ENCODE measurements around the gene CDC25A. TPM values are rescaled to one million over a fixed set of nuclear protein-coding genes. Genes with fewer than 3 reads are reported as not detected.

Gene CDC25A
- total RNA-seq, 2 experiments from 2014 or later, result 30.3 to 31.3 TPM

DNA sequence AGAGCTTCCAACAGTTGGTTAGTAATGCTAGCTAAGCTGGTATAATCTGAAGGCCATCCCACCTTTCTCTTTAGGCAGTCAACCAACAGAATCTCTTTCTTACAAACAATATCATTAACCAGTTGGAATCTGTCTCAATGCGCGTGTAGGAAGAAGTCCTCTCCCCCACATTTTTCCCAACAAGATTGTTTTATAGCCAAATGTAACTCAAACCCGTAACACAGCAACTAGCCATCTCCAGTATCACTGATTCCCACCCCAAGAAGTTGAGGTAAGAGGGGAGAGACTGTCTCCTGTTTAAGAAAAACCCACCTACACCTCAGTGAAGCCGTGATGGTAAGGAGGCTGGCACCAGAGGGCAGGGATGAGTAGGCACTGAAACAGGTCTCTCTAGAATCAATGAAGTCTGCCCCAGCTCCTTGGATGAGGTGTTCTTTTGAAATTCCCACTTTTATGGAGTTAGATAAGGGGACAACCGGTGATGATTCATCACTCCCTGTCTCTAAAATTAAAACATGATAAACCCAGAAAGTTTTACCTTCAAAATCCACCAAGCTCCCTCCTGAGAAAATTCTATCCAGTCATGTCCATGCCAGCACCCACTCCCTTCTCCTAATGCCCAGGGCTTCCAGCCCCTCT, 30.9 kb downstream of the CDC25A start:
- Mint-ChIP-seq H3K4me1 (ENCODE audit: low read depth) (no peaks in the 10 kb centered on the region), H3K9me3 (ENCODE audit: insufficient read depth) (no peaks in the 10 kb centered on the region), H3K4me3 (no peak overlapping the region), H3K27ac (no peak overlapping the region), H3K27me3 (ENCODE audit: low read depth) (no peaks in the 10 kb centered on the region), H3K36me3 (ENCODE audit: low read depth) (peaks cover 39% of the 10 kb centered on the region)
- no peak for DNase-seq
- ATAC-seq, result no peak
- ChIA-PET POLR2A (interaction anchor here (0.6 kb wide), 2 partner anchors 28 to 267 kb away, joined by 3 read pairs; no protein-coding TSS in a partner anchor), CTCF (interaction anchor here (1.0 to 3.8 kb wide), 15 partner anchors 8 to 342 kb away, joined by 3 to 20 read pairs (median 4); partner anchors contain the start of gene CDC25A)

DNA sequence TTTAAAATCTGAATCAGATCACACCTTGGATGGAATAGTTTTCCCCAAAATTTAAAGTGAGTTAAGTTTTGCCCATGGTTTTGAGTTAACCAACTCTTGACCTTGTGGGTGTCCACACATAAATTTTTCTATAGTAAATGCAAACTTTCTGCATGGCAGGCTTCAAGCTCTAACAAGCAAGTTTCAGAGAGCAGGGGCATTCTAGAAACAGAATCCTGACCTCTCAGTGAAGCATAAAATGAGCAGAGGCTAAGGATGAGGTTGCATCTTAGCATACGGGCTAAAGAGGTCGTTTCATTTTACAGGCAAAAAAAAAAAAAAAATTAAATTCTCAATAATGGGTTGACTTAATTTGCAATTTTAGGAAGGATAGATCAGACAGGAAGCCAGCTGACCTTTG, 32.1 kb downstream of the CDC25A start:
- Mint-ChIP-seq H3K36me3 (ENCODE audit: low read depth) (peaks cover 29% of the 10 kb centered on the region), H3K9me3 (ENCODE audit: insufficient read depth) (no peaks in the 10 kb centered on the region), H3K27me3 (ENCODE audit: low read depth) (no peaks in the 10 kb centered on the region), H3K4me1 (ENCODE audit: low read depth) (peaks cover 2% of the 10 kb centered on the region), H3K4me3 (no peak overlapping the region), H3K27ac (no peak overlapping the region)
- CTCF ChIA-PET, result interaction anchor here (2.4 kb wide), 1 partner anchor 166 kb away, joined by 9 read pairs; no protein-coding TSS in a partner anchor
- POLR2A ChIA-PET, result interaction anchor here (0.7 kb wide), 1 partner anchor 85 kb away, joined by 4 read pairs; the partner anchor contains the start of gene ZNF589
- ATAC-seq (no peak), DNase-seq (no peak)

DNA sequence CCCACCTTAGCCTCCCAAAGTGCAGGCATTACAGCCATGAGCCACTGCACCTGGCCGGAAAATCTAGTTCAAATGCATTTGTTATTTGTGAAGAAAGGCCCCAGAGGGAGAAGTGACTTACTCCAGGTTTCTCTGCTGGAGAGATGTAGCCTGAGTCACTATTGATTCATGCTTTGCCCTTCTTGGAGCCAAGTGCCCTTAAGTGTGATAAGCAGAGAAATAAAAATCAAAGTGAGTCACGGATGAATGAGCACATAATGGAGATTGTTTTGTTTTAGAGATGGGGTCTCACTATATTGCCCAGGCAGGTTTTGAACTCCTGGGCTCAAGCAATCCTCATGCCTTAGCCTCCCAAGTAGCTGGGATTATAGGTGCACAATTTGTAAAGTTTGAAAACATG, 33.1 kb downstream of the CDC25A start:
- Mint-ChIP-seq H3K27ac (no peak overlapping the region), H3K36me3 (ENCODE audit: low read depth) (peaks cover 25% of the 10 kb centered on the region), H3K27me3 (ENCODE audit: low read depth) (no peaks in the 10 kb centered on the region), H3K9me3 (ENCODE audit: insufficient read depth) (no peaks in the 10 kb centered on the region), H3K4me1 (ENCODE audit: low read depth) (peaks cover 2% of the 10 kb centered on the region), H3K4me3 (no peak overlapping the region)
- ChIA-PET CTCF (no interaction called here), POLR2A (no interaction called here)
- DNase-seq, result no peak
- no peak for ATAC-seq

DNA sequence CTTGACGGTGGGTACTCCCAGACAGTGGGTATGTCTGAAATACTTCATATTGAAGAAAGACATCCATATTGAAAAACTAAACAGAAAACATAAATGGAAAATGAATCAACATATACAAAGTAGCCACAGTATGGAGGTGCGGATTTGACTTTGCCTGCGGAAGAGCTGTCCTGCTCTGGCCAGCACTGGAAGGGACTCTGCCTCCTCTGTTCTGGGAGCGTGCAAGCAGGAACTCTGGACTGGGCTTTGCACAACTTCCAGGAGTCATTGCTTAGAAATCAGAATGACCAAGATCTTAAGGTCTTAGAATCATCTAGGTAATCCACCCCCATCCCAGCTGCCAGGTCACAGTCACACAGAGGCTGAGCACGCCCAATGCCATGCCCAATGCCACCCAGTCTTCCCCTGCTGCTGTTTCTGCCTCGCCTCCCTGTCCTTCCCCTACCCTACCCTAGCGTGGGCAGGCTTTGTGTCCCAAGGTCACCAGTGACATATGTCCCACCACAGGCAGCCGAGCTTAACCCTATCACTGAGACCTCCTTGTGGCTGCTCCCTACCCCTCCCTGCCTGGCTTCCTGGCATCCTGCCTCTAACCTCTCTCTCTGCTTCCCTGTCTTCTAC, 36.3 kb downstream of the CDC25A start:
- DNase-seq (no peak), ATAC-seq (no peak)
- Mint-ChIP-seq H3K4me1 (ENCODE audit: low read depth) (peaks cover 2% of the 10 kb centered on the region), H3K4me3 (no peak overlapping the region), H3K27me3 (ENCODE audit: low read depth) (no peaks in the 10 kb centered on the region), H3K27ac (no peak overlapping the region), H3K9me3 (ENCODE audit: insufficient read depth) (no peaks in the 10 kb centered on the region), H3K36me3 (ENCODE audit: low read depth) (no peaks in the 10 kb centered on the region)
- ChIA-PET CTCF (interaction anchor here (0.7 to 3.4 kb wide), 25 partner anchors 12 to 327 kb away, joined by 3 to 26 read pairs (median 4); no protein-coding TSS in a partner anchor), POLR2A (interaction anchor here (0.7 kb wide), 1 partner anchor 423 kb away, joined by 3 read pairs; no protein-coding TSS in a partner anchor)

DNA sequence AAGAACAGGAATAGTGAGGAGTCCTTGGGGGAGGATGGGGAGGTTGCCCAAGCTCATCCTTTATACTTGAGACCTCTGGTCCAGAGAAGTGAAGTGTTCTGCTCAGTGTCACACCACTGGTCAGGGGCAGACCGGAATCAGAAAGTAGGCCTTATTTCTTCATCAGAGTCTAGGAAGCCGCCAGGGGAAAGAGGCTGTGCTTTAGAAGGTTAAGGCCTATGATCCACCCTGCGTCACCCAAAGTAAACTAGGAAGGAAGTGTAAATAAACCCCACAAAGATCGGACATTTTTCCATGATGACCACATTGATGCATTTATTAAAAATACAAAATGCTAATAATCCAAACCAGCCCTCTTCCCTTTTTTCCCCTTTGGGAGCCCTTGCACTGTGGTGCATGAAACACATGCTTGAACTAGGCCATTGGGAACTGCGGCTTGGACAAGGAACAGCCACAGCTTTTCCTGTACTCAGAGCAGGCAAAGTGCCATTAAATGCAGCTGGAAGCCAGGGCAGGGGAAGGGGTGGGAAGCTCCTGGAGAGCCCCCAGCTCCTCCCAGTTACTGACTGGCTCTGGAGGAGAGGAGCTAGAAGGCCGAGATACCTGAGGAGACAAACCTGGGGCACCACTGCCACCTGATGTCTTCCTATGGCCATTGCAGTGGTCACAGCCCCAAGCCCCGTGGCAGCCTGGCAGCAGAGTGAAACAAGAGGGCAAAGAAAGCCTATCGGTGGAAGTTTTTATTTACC, 37.0 kb downstream of the CDC25A start:
- DNase-seq (peak; percentile 81), ATAC-seq (peak; percentile 98)
- POLR2A ChIA-PET, result interaction anchor here (0.7 kb wide), 1 partner anchor 424 kb away, joined by 3 read pairs; no protein-coding TSS in a partner anchor
- Mint-ChIP-seq H3K9me3 (ENCODE audit: insufficient read depth) (no peaks in the 10 kb centered on the region), H3K4me1 (ENCODE audit: low read depth) (peaks cover 2% of the 10 kb centered on the region), H3K27ac (no peak overlapping the region), H3K27me3 (ENCODE audit: low read depth) (no peaks in the 10 kb centered on the region), H3K4me3 (no peak overlapping the region), H3K36me3 (ENCODE audit: low read depth) (no peaks in the 10 kb centered on the region)
- CTCF ChIA-PET, result interaction anchor here (0.6 to 3.4 kb wide), 32 partner anchors 11 to 346 kb away, joined by 3 to 26 read pairs (median 4); no protein-coding TSS in a partner anchor

DNA sequence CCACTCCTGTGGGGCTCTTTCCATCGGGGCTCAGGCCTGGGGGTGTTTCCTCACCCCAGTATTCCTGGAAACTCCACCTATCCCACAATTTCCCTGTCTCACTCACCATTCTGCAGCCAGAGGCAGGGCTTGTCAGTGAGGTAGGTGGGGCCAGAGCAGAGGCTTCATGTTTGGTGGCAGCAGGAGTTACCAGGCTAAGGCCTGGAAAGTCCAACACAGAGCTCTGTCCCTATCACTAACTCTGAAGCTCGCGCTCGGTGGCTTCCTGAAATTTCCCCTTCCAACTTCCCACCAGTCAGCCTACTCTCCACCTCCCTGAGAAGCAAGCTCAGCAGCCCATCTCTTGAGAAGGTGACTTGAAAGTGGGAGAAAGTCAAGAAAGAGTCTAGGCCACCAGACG, 44.2 kb downstream of the CDC25A start:
- no peaks in the 10 kb centered on the region for H3K27me3 Mint-ChIP-seq (ENCODE audit: low read depth)
- peaks cover 2% of the 10 kb centered on the region for H3K4me1 Mint-ChIP-seq (ENCODE audit: low read depth)
- ATAC-seq (no peak), DNase-seq (no peak)
- H3K9me3 Mint-ChIP-seq (ENCODE audit: insufficient read depth), result no peaks in the 10 kb centered on the region
- ChIA-PET CTCF (no interaction called here), POLR2A (no interaction called here)
- H3K4me3 Mint-ChIP-seq, result no peak overlapping the region
- no peak overlapping the region for H3K27ac Mint-ChIP-seq
- no peaks in the 10 kb centered on the region for H3K36me3 Mint-ChIP-seq (ENCODE audit: low read depth)

DNA sequence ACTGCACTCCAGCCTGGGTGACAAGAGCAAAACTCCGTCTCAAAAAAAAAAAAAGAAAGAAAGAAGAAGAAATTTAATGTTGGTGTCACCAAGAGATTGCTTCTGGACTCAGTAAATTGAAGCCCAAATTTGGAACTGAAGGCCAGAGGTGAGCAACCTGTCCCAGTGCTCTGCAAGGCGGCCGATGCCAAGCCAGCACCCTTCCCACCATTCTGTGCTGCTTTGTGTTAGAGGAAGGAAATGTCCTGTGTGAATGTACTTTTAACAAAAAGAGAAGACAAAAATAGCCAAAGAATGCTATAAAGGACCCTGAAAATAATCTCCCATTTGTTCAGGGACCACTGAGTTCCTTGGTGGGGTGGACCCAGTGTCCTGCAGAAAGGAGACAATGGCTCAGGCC, 44.6 kb downstream of the CDC25A start:
- ChIA-PET POLR2A (no interaction called here), CTCF (no interaction called here)
- Mint-ChIP-seq H3K9me3 (ENCODE audit: insufficient read depth) (no peaks in the 10 kb centered on the region), H3K4me3 (no peak overlapping the region), H3K36me3 (ENCODE audit: low read depth) (no peaks in the 10 kb centered on the region), H3K4me1 (ENCODE audit: low read depth) (peaks cover 2% of the 10 kb centered on the region), H3K27me3 (ENCODE audit: low read depth) (no peaks in the 10 kb centered on the region), H3K27ac (no peak overlapping the region)
- ATAC-seq (no peak), DNase-seq (no peak)

DNA sequence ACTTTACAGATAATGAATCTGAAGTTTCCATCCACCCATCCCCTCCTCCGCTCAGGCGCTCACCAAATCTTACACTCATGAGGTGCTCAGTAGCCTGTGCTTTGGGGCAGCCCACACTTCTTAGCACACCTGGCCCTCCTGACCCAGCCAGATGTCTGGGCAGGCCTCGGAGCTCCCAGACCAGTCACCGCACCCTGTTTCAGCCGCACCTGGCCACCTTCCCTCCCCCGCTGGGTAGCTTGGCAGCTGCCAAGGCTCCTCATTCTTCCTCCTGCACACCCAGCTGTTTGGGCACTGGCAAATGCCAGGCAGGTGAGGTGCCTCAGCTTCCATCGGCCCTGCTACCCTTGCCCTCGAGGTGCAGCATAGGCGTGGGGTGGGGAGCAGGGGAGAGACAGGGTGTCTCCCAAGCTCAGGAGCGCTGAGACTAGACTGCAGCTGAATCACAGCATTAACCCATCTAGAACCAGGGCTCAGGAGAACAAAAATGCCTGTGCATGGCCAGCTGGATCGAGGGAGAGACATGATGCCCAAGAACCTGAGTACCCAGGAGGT, 45.8 kb downstream of the CDC25A start:
- ChIA-PET POLR2A (no interaction called here), CTCF (no interaction called here)
- ATAC-seq (no peak), DNase-seq (no peak)
- peaks cover 2% of the 10 kb centered on the region for H3K4me1 Mint-ChIP-seq (ENCODE audit: low read depth)
- H3K27ac Mint-ChIP-seq, result no peak overlapping the region
- H3K36me3 Mint-ChIP-seq (ENCODE audit: low read depth), result no peaks in the 10 kb centered on the region
- no peaks in the 10 kb centered on the region for H3K27me3 Mint-ChIP-seq (ENCODE audit: low read depth)
- no peaks in the 10 kb centered on the region for H3K9me3 Mint-ChIP-seq (ENCODE audit: insufficient read depth)
- no peak overlapping the region for H3K4me3 Mint-ChIP-seq

DNA sequence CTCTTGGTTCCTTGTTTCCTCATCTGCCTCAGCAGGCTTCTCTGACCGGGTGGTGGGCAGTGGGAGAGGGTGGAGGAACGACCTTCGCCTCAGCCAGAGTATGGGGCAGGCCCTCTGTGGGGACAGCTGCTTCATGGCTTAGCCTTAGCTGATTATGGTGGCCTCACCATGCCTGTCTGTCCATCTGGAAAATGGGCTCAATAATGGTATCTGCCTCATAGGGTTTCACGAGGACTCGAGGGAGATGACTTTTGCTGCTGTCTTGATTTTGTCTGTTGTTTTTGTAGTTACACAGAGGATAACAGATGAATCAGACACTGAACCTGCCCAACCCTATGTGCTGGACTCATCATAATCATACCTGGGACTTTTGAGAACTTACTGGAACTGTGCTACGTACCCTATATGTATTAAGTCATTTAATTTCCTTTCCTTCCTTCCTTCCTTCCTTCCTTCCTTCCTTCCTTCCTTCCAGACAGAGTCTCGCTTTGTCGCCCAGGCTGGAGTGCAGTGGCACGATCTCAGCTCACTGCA, 46.5 kb downstream of the CDC25A start:
- ATAC-seq (no peak), DNase-seq (no peak)
- no peak overlapping the region for H3K27ac Mint-ChIP-seq
- ChIA-PET CTCF (interaction anchor here (1.4 kb wide), 1 partner anchor 89 kb away, joined by 4 read pairs; no protein-coding TSS in a partner anchor), POLR2A (no interaction called here)
- H3K4me3 Mint-ChIP-seq, result no peak overlapping the region
- no peaks in the 10 kb centered on the region for H3K36me3 Mint-ChIP-seq (ENCODE audit: low read depth)
- H3K27me3 Mint-ChIP-seq (ENCODE audit: low read depth), result no peaks in the 10 kb centered on the region
- H3K9me3 Mint-ChIP-seq (ENCODE audit: insufficient read depth), result no peaks in the 10 kb centered on the region
- H3K4me1 Mint-ChIP-seq (ENCODE audit: low read depth), result peaks cover 2% of the 10 kb centered on the region

DNA sequence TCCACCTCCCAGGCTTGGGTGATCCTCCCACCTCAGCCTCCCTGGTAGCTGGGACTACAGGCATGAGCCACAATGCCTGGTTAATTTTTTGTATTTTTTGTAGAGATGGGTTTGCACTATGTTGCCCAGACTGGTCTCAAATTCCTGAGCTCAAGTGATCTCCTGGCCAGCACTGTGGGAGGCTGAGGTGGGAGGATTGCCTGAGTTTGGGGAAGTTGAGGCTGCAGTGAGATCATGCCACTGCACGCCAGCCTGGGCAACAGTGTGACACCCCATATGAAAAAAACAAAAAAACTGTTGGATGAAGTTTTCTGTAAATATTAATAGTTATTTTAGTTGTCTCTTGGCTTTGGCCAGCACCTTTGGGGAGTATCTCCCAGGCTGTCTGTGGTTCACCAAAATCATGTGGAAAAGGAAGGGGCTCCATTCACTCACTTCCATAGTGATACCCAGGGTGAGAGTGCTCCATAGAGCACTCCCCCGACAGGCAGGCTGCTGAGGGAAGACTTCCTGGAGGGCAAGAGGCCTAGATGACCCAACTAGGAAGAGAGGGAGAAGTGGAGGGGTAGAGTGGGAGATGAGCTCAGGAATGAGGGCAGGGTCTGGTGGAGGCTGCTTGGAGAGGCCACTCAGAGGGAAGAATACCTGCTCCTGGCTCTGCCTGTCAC, 47.1 kb downstream of the CDC25A start:
- H3K4me3 Mint-ChIP-seq, result no peak overlapping the region
- ATAC-seq, result no peak
- H3K4me1 Mint-ChIP-seq (ENCODE audit: low read depth), result peaks cover 5% of the 10 kb centered on the region
- no peaks in the 10 kb centered on the region for H3K36me3 Mint-ChIP-seq (ENCODE audit: low read depth)
- CTCF ChIA-PET, result interaction anchor here (1.4 to 1.9 kb wide), 3 partner anchors 11 to 161 kb away, joined by 3 to 7 read pairs (median 4); no protein-coding TSS in a partner anchor
- H3K27ac Mint-ChIP-seq, result no peak overlapping the region
- H3K27me3 Mint-ChIP-seq (ENCODE audit: low read depth), result no peaks in the 10 kb centered on the region
- POLR2A ChIA-PET, result interaction anchor here (1.5 kb wide), 1 partner anchor 52 kb away, joined by 4 read pairs; no protein-coding TSS in a partner anchor
- DNase-seq, result no peak
- H3K9me3 Mint-ChIP-seq (ENCODE audit: insufficient read depth), result no peaks in the 10 kb centered on the region

DNA sequence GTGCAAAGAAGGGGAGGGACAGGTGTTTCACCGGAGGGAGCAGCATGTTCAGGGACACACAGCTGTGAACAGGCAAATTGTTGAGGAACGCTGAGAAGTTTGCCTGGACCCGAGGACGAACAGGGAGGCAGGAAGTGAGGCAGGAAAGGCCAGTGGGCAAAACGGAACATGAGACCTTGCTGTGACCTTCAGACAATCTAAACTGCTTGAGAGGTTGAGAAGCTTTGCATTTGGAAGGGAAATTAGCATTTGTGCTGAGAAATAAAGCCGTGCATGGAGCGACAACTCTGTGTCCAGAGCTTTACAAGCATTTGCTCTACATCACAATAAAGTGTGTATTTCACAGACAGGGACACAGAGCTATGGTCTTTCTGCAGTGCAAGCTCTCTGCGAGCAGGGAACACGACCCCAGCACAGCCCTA, 47.9 kb downstream of the CDC25A start:
- no peak for DNase-seq
- ATAC-seq, result no peak
- ChIA-PET POLR2A (interaction anchor here (1.5 kb wide), 1 partner anchor 51 kb away, joined by 4 read pairs; no protein-coding TSS in a partner anchor), CTCF (interaction anchor here (1.4 to 1.9 kb wide), 3 partner anchors 12 to 160 kb away, joined by 3 to 7 read pairs (median 4); no protein-coding TSS in a partner anchor)
- Mint-ChIP-seq H3K4me3 (no peak overlapping the region), H3K27me3 (ENCODE audit: low read depth) (no peaks in the 10 kb centered on the region), H3K9me3 (ENCODE audit: insufficient read depth) (no peaks in the 10 kb centered on the region), H3K36me3 (ENCODE audit: low read depth) (no peaks in the 10 kb centered on the region), H3K4me1 (ENCODE audit: low read depth) (peaks cover 6% of the 10 kb centered on the region), H3K27ac (no peak overlapping the region)
